Femur (tissue), 1 donor: ENCODE measurements around the gene OSBPL10.

Experiments
- DNase-seq: peaks from one replicate; pipeline ENCODE4 v3.0.0-alpha.2; 2017

Gene OSBPL10

GRCh38 chr3:31985831-31986230 lies 4.8 kb upstream of the OSBPL10 start:
- DNase-seq, result no peak

GRCh38 chr3:31984321-31984720 lies 3.3 kb upstream of the OSBPL10 start:
- DNase-seq, result no peak

GRCh38 chr3:31980530-31981205 lies 394 bp downstream of the OSBPL10 start:
- DNase-seq, result peak; percentile 70

GRCh38 chr3:31979001-31979697 lies 1.9 kb downstream of the OSBPL10 start:
- no peak for DNase-seq

GRCh38 chr3:31978553-31978952 lies 2.5 kb downstream of the OSBPL10 start:
- DNase-seq, result no peak

GRCh38 chr3:31977736-31978135 lies 3.3 kb downstream of the OSBPL10 start:
- DNase-seq, result no peak

- no peak for DNase-seq
These were observed 4.8 kb downstream of the OSBPL10 start for GRCh38 chr3:31976302-31976701.

- DNase-seq, result no peak
These were observed 6.1 kb downstream of the OSBPL10 start for GRCh38 chr3:31974964-31975363.

- DNase-seq, result no peak
These were observed 6.6 kb downstream of the OSBPL10 start for GRCh38 chr3:31974471-31974870.

GRCh38 chr3:31973837-31974236 lies 7.2 kb downstream of the OSBPL10 start:
- no peak for DNase-seq

- no peak for DNase-seq
These were observed 8.0 kb downstream of the OSBPL10 start for GRCh38 chr3:31973081-31973480.

GRCh38 chr3:31971607-31972006 lies 9.5 kb downstream of the OSBPL10 start:
- DNase-seq, result no peak

GRCh38 chr3:31968927-31969418 lies 12.1 kb downstream of the OSBPL10 start:
- DNase-seq, result peak; percentile 56

- no peak for DNase-seq
These were observed 12.6 kb downstream of the OSBPL10 start for GRCh38 chr3:31968369-31968926.

- DNase-seq, result no peak
These were observed 13.5 kb downstream of the OSBPL10 start for GRCh38 chr3:31967592-31967991.

- DNase-seq, result no peak
These were observed 14.0 kb downstream of the OSBPL10 start for GRCh38 chr3:31966978-31967591.

GRCh38 chr3:31962801-31963205 lies 18.3 kb downstream of the OSBPL10 start:
- DNase-seq, result no peak

- DNase-seq, result no peak
These were observed 20.1 kb downstream of the OSBPL10 start for GRCh38 chr3:31960793-31961431.

- DNase-seq, result no peak
These were observed 20.9 kb downstream of the OSBPL10 start for GRCh38 chr3:31959951-31960792.

GRCh38 chr3:31959251-31959650 lies 21.8 kb downstream of the OSBPL10 start:
- no peak for DNase-seq

GRCh38 chr3:31958701-31959152 lies 22.3 kb downstream of the OSBPL10 start:
- DNase-seq, result no peak

- no peak for DNase-seq
These were observed 24.0 kb downstream of the OSBPL10 start for GRCh38 chr3:31957106-31957505.
